Measurements from ENCODE around the gene TRDN.

- TF ChIP-seq, protein P1, sequence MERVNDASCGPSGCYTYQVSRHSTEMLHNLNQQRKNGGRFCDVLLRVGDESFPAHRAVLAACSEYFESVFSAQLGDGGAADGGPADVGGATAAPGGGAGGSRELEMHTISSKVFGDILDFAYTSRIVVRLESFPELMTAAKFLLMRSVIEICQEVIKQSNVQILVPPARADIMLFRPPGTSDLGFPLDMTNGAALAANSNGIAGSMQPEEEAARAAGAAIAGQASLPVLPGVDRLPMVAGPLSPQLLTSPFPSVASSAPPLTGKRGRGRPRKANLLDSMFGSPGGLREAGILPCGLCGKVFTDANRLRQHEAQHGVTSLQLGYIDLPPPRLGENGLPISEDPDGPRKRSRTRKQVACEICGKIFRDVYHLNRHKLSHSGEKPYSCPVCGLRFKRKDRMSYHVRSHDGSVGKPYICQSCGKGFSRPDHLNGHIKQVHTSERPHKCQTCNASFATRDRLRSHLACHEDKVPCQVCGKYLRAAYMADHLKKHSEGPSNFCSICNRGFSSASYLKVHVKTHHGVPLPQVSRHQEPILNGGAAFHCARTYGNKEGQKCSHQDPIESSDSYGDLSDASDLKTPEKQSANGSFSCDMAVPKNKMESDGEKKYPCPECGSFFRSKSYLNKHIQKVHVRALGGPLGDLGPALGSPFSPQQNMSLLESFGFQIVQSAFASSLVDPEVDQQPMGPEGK (CRISPR knock-in tag; IDR thresholded peaks at IDR 0.05; ENCODE audit: borderline replicate concordance): no peak
- TF ChIP-seq TSHZ2 (CRISPR knock-in tag; IDR thresholded peaks at IDR 0.05) (no peak), GLIS3 (CRISPR knock-in tag; IDR thresholded peaks at IDR 0.05) (no peak), CREB5 (CRISPR knock-in tag; IDR thresholded peaks at IDR 0.05; ENCODE audit: low read depth) (no peak), POU6F1 (CRISPR knock-in tag; IDR thresholded peaks at IDR 0.05; ENCODE audit: borderline replicate concordance, low read depth) (no peak), RARB (CRISPR knock-in tag; IDR thresholded peaks at IDR 0.05) (no peak), ARNTL (CRISPR knock-in tag; IDR thresholded peaks at IDR 0.05; ENCODE audit: borderline replicate concordance, low read depth) (no peak), ZFP30 (CRISPR knock-in tag; IDR thresholded peaks at IDR 0.05) (no peak), PPARA (CRISPR knock-in tag; IDR thresholded peaks at IDR 0.05; ENCODE audit: borderline replicate concordance) (no peak), ISL1 (CRISPR knock-in tag; IDR thresholded peaks at IDR 0.05) (no peak), CSRNP3 (CRISPR knock-in tag; IDR thresholded peaks at IDR 0.05) (no peak)
Observed at GRCh38 chr6:123610779-123611178, 26.0 kb downstream of the TRDN start.

All from SK-N-SH treated with all-trans-retinoic acid at 6 μM for 48 hours (cell line).